Urothelium cell line (cell line): ENCODE results near the gene CAST.

Experiments used
- DNase-seq: peaks from one replicate; pipeline ENCODE4 v3.0.0; 2011; ENCODE audit warnings: low spot score, mixed read lengths
- FAIRE-seq: peaks from 2 replicates; lab custom pipeline; 2011; peaks lifted over from hg19 to GRCh38; lab: Jason Lieb, UNC

The CAST gene

DNA sequence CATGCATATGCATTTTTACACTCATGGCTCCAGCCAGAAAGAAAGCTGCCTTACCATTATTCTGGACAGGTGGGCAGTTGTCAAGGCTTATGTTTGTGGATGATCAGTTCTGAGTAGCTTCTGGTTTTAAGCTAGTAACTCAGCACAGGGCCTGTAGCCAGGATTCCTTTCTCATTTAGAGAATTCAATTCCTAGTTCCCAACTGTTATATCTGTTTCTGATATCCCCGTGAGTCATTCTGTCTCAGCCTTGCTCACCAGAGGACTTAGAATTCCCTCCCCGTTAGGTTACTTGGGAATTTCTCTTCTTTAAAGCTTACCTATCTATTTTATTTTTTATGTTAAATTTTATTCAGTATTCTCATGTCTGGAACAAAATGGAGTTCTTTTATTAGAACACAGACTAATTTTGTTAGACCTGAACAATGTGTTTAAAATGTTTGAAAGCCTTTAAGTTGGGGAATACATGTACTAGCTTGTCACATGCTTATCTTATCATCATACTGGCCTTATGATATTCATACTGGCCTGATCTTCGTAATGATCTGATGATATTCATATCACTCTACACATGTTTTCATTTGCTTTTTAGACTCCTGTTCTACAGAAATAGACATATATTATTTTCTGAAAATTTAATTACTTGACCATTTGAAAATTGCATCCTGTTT is 47.1 kb downstream of the CAST start:
- FAIRE-seq (no peak), DNase-seq (no peak)

DNA sequence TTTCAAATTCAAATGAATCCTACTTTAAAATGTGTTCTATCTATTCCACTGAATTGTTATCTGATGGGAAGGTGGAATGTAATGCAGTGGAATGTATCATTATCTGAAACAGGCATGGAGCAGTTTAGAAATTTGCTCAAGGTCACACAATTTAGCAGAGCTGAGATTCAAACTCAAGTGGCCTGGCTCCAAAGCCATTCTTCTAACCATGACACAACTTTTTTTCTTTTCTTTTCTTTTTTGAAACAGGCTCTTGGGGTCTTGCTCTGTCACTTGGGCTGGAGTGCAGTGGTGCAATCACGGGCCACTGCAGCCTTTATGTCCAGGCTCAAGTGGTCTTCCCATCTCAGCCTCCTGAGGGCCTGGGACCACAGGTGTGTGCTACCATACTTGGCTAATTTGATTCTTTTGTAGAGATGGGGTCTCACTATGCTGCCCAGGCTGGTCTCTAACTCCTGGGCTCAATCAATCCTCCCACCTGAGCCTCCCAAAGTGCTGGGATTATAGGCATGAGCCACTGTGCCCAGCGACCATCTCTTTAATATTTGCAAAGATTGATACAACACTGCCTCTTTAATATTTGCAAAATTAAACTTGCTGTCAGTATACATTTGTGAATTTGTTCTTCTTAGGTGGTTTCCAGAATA is 50.0 kb downstream of the CAST start:
- DNase-seq: no peak
- no peak for FAIRE-seq

DNA sequence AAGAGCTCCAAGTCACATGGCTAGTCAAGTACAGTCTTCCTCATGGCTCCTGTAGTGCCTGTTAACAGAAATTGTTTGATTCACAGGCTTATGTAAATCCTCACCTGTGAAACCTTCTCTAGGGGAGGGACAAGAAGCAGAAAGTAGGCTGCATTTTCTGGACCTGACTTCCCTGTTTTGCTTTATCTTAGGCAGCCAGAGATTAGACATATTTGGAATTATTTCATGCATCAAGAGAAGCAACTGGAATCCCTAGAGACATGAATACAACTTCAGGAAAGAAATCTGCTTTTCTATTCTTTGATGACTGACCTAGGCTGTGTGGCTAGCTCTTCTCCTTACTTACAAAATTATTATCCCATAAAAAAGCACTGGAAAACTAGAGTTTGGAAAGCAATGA is 52.3 kb downstream of the CAST start:
- no peak for DNase-seq
- FAIRE-seq: no peak

DNA sequence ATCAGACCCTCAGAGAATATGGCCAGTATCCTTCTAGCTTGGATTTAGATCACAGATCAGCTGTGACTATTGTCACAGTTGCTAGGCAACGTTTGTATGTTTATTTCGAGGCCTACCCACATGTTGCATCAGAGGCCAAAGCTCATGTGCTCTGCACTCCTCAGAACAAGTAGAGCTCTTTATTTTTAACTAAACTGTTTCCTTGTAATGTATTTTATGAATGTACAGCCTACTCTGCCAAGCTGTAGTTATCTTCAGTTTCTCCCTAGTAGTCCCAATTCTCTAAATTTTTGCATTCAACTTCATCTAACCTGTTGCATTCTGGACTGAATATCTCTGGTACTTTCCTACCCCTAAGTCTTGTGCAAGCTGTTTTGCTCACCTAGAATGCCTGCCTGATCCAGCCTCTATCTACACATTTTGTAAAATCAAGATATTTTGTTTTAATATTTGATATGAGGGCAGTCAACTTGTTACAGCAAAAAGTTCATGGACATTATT is 52.8 kb downstream of the CAST start:
- no peak for DNase-seq
- FAIRE-seq: no peak

DNA sequence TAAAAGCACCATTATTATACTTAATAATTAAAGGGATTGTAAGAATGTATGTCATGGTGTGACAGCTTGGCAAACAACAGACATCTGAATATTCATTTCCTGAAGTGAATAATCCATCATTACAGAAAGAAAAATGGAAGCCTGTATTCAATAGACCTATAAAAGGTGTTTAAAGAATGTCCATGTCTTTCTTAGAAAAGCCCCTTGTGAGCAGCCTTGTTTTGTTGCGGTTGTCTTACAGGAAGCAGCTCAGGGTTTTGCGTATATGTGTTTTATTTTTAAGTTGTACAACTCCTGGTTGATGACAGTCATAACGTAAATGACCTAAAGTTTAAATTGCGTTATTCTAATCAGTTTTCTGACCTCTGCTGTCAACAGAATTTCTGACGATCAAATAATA is 53.8 kb downstream of the CAST start:
- no peak for FAIRE-seq
- no peak for DNase-seq

DNA sequence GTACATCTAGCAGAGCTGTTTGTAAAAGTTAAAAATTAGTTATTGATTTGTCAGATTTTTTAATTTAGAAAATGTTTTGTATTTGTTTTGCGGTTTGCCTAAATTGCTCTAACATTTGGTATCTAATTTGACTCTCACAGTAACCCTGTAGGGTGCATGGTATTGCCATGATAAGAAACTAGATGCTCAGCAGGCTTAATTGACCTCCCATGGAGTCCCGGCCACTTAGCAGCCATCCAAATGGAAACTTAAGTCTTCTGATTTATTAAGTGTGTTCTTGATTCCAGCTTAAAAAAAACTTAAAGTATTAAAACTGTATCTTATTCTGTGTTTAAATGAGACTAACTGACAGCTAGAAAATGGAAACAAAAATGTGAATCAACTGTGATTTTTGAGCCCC is 54.5 kb downstream of the CAST start:
- FAIRE-seq: no peak
- no peak for DNase-seq

DNA sequence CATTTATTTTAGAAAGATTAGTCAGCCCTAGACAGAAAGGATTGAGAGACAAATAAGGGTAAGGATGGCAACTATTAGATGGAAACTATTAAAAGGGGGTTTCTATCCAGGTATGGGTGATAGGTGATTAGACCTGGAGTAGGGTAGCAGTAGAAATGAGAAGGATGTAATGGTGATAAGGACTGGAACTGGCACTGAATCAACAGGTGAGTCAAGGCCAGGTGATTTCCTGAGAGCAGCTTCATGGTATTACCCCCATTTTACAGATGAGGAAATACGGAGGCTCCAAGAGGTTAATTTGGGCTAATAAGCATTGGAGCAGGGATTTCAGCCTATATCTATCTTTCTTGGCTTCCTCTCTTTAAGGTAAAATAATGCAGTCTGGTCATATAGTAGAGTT is 55.7 kb downstream of the CAST start:
- FAIRE-seq (no peak), DNase-seq (no peak)

DNA sequence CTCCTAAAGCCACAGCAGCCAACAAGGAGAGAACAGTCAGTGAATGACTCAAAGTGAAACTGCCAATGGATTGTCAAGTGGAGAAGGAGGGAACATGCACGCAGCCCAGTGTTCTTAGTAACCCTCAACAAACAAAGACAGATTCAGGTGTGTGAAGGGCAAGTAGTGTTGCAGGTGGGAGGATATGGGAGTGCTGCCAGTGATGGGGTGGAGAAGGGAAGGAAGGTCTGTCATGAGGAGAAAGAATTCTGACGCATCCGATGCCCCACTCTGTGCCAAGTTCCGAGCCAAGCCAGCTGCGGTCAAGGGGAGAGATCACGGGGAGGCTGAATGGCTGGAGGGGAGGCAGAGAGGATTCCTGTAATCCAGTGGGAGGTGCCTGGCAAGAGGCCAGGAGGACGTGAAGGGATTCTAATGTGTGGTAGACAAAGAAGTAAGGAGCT is 56.5 kb downstream of the CAST start:
- FAIRE-seq (no peak), DNase-seq (peak; percentile 54)

DNA sequence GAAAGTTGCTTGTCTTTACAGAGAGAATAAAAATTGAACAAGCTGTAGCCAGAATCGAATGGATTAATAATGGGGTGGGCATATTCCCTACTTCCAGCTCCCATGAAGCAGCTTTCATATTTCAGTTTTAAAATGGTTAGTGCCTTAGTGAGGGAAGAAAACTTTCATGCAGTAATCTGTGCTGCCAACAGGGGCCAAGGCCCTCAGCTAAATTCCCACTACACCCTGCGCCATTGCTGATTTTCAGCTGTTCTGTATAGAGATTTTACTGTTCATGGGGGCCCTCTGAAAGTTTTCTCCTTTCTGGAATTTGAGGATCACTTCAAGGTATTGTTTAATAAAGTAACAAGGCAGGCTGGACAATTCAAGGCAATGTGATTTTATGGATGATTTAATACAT is 58.2 kb downstream of the CAST start:
- FAIRE-seq (no peak), DNase-seq (no peak)

DNA sequence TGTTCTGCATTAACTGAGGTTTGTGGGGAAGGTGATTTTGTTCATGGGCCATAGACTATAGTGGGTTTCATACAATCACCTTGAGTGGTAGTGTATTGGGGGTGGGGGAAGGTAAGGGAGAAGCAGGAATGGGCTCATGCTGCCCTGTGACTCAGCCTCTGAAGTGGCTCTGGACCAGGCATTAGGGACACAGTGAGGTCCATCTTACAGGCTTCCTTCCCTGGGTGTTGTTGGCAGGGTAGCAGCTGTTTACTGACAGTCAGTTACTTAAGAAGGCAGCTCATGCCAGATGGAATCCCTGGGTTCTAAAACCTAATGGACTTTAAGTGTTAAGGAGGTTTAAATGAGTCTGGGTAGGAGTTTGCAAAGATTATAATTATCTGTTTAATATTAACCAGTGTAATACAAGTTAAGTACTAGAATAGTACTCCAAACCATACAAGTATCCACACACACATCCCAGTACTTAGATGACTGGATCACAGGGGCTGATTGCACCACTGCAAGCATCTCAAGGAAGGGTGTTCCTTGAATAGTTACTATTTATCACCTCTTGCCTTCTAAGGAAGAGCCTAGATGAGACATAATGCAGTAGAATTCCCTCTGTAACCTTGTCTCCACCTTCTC is 59.3 kb downstream of the CAST start:
- no peak for FAIRE-seq
- no peak for DNase-seq

DNA sequence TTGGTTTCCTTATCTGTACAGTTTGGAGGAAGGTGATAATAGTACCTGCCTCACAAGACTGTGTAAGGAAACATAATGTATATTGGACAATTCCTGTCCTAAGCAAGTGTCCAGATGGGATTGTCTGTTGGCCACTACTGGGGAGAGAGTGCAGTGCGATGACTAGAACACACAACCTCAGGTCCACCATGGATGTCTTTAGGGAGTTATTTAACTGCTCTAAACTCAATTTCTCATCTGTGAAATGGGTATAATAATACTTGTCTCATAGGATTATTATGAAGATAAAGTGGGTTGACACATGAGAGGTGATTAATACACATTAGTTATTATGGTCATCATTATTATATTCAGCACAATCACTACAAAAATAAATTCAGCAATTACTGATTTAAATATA is 63.1 kb downstream of the CAST start:
- FAIRE-seq: no peak

DNA sequence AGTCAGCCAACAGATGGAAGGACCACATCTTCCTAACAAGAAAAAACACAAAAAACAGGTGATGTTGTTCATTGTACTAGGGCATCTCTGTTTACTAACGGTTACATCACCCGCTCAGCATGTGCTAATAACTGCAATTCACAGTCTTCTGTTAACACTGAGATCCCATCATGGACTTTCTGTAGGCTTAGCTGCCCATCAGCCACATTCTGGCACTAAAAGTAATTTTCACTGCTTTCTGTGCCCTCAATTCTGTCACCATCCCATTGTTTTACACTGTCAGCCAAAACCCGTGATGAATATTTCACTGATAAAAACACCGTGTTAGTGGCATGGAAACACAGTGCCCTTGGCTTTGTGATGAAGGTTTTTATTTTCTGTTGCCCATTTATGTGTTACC is 64.6 kb downstream of the CAST start:
- FAIRE-seq (no peak), DNase-seq (no peak)

More for the DNA sequence above, 63.1 kb downstream of the CAST start:
- DNase-seq: no peak

DNA sequence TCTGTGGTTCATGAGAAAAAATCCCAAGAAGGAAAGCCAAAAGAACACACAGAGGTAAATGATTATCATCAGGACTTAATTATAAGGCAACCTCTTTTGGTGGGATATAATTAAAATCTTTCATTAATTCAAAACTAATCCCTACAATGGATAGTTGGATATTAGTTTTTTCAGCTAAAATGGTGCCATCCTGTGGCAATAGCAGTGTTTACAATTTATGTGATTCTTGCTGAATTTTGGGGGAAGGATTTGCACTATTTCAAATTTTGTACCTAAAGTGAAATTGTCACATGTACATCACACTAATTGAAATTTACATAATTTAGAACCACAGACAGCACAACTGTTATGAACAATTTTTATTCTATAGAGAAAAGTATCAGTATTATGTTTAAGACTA is 67.0 kb downstream of the CAST start:
- FAIRE-seq: no peak

DNA sequence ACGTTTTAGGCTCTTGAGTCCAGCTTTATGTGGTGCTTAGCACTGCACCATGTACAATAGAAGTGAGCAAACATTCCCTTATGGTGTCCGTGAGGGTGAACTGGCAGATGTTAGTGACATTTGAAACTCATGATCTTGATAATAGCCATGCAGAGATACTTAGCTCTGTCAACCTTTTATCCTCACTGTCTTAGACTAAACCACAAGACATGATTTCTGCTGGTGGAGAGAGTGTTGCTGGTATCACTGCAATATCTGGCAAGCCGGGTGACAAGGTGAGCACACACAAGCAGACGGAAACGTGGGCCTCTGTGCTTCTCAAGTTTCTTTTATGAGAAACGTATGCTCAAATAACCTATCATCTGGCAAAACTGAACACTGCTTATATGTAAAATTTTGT is 68.4 kb downstream of the CAST start:
- DNase-seq (no peak), FAIRE-seq (no peak)

More for the DNA sequence above, 67.0 kb downstream of the CAST start:
- no peak for DNase-seq

DNA sequence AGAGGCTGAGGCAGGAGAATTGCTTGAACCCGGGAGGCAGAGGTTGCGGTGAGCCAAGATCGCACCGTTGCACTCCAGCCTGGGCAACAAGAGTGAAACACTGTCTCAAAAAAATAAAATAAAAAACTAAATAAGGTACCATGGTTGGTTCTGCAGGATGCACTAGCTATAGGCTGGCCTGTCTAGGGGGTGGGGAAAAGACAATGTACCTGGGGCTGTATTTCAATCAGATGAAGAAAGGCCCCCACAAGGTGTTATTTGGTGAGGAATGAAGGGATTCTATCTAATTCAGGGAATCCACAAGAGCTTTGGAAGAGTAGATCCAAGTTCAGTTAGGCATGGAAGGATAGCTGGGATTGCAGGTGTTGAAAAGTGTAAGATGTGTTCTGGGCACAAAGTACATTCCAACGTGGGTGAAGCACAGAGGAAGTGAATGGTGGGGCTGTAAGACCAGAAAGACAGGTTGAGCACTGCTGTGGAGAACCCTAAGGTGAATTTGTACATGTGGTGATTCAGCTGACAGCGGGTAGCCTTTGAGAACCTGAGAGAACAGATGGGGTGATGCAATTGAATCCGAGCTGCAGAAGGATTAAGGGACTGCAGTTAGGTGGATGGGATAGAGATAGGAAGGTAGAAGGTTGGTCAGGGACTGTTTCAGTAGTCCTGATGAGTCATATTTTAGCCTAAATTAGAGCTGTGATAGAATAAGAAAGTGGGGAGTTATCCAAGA is 71.8 kb downstream of the CAST start:
- FAIRE-seq (no peak), DNase-seq (no peak)

DNA sequence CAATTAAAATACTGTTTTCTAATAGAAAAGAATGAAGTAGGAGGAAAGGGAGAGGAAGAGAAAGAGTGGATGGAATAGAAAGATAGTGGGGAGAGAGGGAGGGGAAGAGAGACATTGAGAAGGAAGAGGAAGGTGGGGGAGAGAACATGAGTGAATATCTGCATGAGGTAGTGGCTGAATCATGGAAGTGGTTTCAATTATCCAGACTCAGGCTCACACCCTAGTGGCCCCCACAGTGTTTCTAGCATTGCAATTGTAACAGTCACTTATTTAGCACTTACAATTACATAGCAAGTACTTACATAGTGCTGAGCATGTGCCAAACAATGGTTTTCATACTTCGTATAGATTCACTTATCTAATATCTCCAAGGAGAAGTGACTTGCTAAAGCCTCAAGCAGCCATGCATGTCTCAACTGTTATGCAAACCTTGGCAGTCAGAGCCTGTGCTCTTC is 72.7 kb downstream of the CAST start:
- FAIRE-seq (no peak), DNase-seq (no peak)

DNA sequence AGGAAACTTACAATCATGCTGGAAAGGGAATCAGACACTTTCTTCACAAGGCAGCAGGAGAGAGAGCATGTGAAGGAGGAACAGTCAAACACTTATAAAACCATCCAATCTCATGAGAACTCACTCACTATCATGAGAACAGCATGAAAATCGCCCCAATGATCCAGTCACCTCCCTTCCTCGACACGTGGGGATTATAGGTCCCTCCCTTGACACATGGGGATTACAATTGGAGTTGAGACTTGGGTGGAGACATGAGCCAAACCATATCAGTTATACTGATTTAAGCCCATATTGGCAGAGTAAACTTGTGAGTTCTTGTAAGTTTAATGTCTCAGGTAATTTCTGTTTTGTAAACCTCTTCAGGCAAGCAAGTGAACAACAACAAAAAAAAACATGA is 74.8 kb downstream of the CAST start:
- no peak for DNase-seq
- FAIRE-seq: no peak

DNA sequence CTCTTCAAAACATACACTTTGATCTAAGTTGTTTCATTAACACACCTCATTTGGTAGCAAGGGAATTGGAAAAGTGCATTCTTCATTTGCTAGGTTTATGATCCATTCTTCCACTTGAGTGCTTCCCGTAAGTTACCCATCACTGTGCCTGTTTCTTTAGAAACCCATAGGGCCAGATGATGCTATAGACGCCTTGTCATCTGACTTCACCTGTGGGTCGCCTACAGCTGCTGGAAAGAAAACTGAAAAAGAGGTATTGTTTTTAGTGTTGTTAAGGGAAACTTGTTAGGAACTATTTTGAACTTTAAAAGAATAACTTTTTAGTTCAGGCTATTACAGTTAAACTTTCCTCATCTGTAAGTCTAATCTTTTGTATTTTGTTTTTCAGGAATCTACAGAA is 78.9 kb downstream of the CAST start:
- DNase-seq: no peak
- FAIRE-seq: no peak

DNA sequence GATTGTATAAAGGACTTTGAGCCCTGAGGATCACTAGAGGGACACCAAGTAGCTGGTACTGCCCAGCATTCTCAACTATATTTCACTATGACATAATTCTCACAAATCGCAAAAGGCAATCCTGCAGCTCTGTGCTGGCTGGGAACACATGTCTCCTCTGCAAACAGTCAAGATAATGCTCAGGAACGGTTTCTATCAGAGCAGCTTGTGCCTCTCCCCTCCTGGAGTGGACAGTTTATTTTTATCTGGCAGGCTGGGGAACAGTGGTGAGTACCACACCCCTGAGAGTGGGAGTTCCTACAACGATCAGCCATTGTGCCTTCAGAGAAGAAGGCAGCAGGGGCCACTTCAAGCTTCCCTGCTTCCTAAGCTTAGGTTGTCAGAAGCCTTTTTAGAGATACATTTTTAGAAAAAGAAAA is 79.7 kb downstream of the CAST start:
- DNase-seq (no peak), FAIRE-seq (no peak)

DNA sequence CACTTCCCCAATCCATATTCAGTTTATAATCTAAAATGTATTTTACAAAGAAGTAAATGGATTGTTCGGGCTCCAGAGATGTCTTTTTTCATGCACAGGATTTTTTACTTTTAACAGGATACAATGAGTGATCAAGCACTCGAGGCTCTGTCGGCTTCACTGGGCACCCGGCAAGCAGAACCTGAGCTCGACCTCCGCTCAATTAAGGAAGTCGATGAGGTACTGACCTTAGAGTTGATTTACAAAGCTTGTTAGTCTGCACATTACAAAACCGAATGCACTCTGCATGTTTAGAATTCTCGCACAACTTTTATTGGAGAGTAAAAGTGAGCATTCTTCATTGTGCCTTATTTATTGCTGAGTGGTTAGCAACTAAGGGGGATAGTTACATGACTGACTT is 80.4 kb downstream of the CAST start:
- DNase-seq (no peak), FAIRE-seq (no peak)

DNA sequence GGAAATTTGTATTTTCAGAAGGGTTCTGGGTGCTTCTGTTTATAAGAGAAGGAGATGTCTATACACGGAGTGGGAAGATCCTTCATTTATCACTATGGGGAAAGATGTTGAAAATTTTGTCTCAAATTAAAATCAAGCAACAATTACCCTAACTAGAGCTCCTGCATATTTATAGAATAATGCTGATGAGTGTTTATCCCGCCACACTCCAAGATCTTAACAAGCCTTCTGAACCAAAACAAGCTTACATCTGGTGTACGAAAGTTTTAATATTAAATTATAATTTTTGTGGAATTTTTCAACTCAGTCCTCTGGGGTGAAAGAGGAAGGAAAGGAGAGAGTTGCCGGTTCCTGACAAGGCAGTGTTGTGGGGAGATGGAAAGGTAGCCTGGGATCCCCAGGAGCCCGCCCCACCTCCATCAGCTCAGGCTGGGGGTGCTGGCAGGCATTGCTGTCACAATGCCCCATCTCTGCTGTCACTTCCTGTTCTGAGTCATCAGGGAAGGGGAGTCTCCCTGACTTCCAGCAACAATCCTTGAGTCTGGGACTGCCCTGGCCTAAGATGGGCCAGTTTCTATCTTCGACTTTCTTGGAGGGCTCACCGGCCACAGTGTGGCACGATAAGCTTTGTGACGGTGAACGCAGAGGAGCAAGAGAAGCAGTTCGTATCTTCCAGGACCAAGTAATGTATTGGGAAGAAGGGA is 81.0 kb downstream of the CAST start:
- DNase-seq: peak; percentile 16
- FAIRE-seq: no peak
